Spleen (tissue), 11 donors: Measurements from ENCODE around the gene RIPK3. TPM values are rescaled to one million over a fixed set of nuclear protein-coding genes. Genes with fewer than 3 reads are reported as not detected.

Experiments used
- DNase-seq: peaks from one replicate; pipeline ENCODE4 v3.0.0-alpha.2; 2020
- H3K27ac ChIP-seq, 8 donors: fragments of 200-600 bp; sonication (generic) in 7 of 8; 1 replicate in 4 of 8; 2 replicates in 4 of 8; pipeline versions ENCODE4 v1.5.0 to v1.8.0; 2016 to 2021; ENCODE audit warnings: inconsistent platforms in 4 of 8, mild to moderate bottlenecking in 4 of 8, moderate library complexity in 1 of 8
- H3K27me3 ChIP-seq, 7 donors: fragments of 200-600 bp; sonication (generic) in 6 of 7; replicated peaks in 1 of 7; 1 replicate in 4 of 7; 2 replicates in 3 of 7; pipeline versions ENCODE4 v1.5.0 to v1.8.0; 2016 to 2021; ENCODE audit warnings: inconsistent platforms in 3 of 7, mild to moderate bottlenecking in 1 of 7
- H3K36me3 ChIP-seq, 6 donors: fragments of 200-600 bp; sonication (generic) in 5 of 6; 1 replicate in 4 of 6; 2 replicates in 2 of 6; pipeline versions ENCODE4 v1.5.0 to v1.8.0; 2016 to 2021; ENCODE audit warnings: inconsistent platforms in 2 of 6
- H3K4me1 ChIP-seq, 6 donors: fragments of 200-600 bp; sonication (generic) in 5 of 6; 1 replicate in 3 of 6; 2 replicates in 3 of 6; pipeline versions ENCODE4 v1.5.0 to v1.8.0; 2016 to 2021; ENCODE audit warnings: inconsistent platforms in 3 of 6
- H3K4me3 ChIP-seq, 8 donors: fragments of 200-600 bp; sonication (generic) in 7 of 8; 1 replicate in 4 of 8; 2 replicates in 4 of 8; pipeline versions ENCODE4 v1.5.0 to v1.8.0; 2016 to 2021; ENCODE audit warnings: inconsistent platforms in 4 of 8, mild to moderate bottlenecking in 4 of 8, moderate library complexity in 2 of 8
- H3K9me3 ChIP-seq, 8 donors: fragments of 200-600 bp; sonication (generic) in 7 of 8; 1 replicate in 4 of 8; 2 replicates in 4 of 8; pipeline versions ENCODE4 v1.5.0 to v1.8.0; 2016 to 2021; ENCODE audit warnings: inconsistent platforms in 4 of 8
- POLR2A ChIP-seq, 3 donors: fragments of 450-650 bp; IDR thresholded peaks; one replicate each; pipeline ENCODE4 v1.5.1; 2017; ENCODE audit warnings: antibody characterized with exemption in 3 of 3, mild to moderate bottlenecking in 1 of 3
- POLR2AphosphoS5 ChIP-seq, 3 donors: sonication (generic); formaldehyde crosslinking; IDR thresholded peaks; one replicate each; pipeline ENCODE4 v1.5.1; 2017; ENCODE audit warnings: antibody characterized with exemption in 3 of 3
- WGBS, 5 donors: extraction: QIAGEN DNeasy Blood & Tissue Kit in 3 of 5; methylation state at CpG; one replicate each; pipeline versions ENCODE4 v1.1.5 to v1.1.7; 2013 to 2018; 5-methylcytosine and 5-hydroxymethylcytosine counted together
- intact Hi-C: fragments of 100-400 bp; cut with DNase I; formaldehyde crosslinking; loops from one replicate; pipeline ENCODE4 v1.15.0; 2023; ENCODE audit warnings: low total_unique reads
- polyA plus RNA-seq, 3 donors: library from polyadenylated mRNA; stranded (reverse); fragments of 200-250 nt; gene quantifications; one replicate each; pipeline ENCODE4 v1.2.1, GENCODE V29; 2013
- total RNA-seq, 7 donors: library from RNA; depleted of rRNA in 3 of 7; stranded (reverse); fragments of >200 nt in 3 of 7; fragmentation: NEBNext Ultra II Directional in 4 of 7; extraction: Animal tissue kit (Norgen Biotek cat#: 25700) in 4 of 7; gene quantifications; one replicate each; pipeline versions ENCODE4 v1.1.0 to v1.2.1, GENCODE V29; 2016 to 2021
- TF ChIP-seq, protein P1 (sequence below), 11 experiments: fragments of 200-600 bp in 7 of 11; fragments of 450-650 bp in 4 of 11; sonication (generic) in 4 of 11; IDR thresholded peaks in 8 of 11; conservative IDR thresholded peaks in 3 of 11; 1 replicate in 7 of 11; 2 replicates in 4 of 11; pipeline versions ENCODE4 v1.4.0 to v1.8.0; 2016 to 2021; ENCODE audit warnings: antibody characterized with exemption in 11 of 11, inconsistent platforms in 4 of 11, mild to moderate bottlenecking in 1 of 11
- donor health status: healthy with polysubstance abuse.
- donor health status: DM: no; HTN: no; CAD: no; lungs with moderate emphysema.
- donor health status: DM: no; HTN: no; CAD: no.
- donor health status: Bipolar disorder and iron deficiency.
- donor health status: healthy.
- donor health status: DM: no; HTN: no; CAD: no.
- donor health status: DM: yes; HTN: yes; CAD: no.

Gene RIPK3
- total and polyA plus RNA-seq, 10 donors: 14.0 to 42.4 (median 28.4) TPM

DNA sequence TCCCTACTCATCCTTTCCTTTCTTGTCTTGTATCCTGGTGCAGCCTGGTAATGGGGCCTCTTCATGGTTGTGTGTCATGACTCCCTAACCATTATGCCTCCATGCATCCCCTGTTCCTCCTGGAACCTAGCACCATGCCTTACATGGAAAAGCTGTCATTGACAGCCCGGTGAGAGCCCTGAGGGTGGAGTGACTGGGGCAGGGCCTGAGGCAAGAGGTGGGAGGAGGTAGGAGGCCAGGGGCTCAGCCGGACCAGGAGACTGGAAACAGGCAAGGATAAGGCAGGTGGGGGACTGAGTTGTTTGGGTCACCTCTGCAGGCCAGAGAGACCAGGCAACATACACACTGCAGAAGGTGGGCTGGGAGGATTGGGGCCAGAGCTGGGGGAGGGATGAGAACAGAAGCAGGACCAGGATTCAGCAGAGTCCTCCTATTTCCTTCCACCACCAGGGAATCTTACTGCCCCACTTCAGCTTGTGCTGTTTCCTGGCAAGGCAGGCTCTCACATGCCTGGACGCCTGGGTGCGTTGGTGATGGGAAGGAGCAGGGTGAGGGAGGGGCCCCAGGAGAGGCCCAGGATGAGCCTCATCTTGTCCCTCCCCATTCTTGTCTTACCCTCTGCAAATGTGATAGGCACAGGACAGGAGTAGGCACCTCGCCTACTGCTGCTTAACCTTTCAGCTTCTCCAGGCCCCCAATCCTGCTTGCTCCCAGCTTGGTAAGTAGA, 30.1 kb downstream of the RIPK3 start, which contains the start of gene LTB4R2:
LTB4R2 (plus strand) TSS at position 603 of the 727 bp plus-strand sequence. CDS start 525 bp downstream, outside the sequence.
- Histone ChIP-seq H3K36me3 (peaks cover 4 to 51% (median 33%) of the 10 kb centered on the region in 6 donors), H3K27me3 (no peaks in the 10 kb centered on the region), H3K4me1 (peaks cover 49 to 100% (median 86%) of the 10 kb centered on the region in 6 donors), H3K4me3 (peak within 1 kb of the TSS; percentile 64 to 88 (median 76)), H3K27ac (peak within 1 kb of the TSS; percentile 91 to 98 (median 96)), H3K9me3 (no peaks in the 10 kb centered on the region)
- no peak for DNase-seq
- TF ChIP-seq POLR2AphosphoS5 (IDR thresholded peaks at IDR 0.05) (no peak), POLR2A (IDR thresholded peaks at IDR 0.05) (no peak)
- TF ChIP-seq, protein P1, sequence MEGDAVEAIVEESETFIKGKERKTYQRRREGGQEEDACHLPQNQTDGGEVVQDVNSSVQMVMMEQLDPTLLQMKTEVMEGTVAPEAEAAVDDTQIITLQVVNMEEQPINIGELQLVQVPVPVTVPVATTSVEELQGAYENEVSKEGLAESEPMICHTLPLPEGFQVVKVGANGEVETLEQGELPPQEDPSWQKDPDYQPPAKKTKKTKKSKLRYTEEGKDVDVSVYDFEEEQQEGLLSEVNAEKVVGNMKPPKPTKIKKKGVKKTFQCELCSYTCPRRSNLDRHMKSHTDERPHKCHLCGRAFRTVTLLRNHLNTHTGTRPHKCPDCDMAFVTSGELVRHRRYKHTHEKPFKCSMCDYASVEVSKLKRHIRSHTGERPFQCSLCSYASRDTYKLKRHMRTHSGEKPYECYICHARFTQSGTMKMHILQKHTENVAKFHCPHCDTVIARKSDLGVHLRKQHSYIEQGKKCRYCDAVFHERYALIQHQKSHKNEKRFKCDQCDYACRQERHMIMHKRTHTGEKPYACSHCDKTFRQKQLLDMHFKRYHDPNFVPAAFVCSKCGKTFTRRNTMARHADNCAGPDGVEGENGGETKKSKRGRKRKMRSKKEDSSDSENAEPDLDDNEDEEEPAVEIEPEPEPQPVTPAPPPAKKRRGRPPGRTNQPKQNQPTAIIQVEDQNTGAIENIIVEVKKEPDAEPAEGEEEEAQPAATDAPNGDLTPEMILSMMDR (IDR thresholded peaks at IDR 0.05 in 8 of 11, conservative IDR thresholded peaks at IDR 0.05 in 3 of 11): no peak
- intact Hi-C loops: no loop called here
- 47 to 82% (median 53%) methylated on average over 5 of the region's 5 CpGs for WGBS, 5 donors

DNA sequence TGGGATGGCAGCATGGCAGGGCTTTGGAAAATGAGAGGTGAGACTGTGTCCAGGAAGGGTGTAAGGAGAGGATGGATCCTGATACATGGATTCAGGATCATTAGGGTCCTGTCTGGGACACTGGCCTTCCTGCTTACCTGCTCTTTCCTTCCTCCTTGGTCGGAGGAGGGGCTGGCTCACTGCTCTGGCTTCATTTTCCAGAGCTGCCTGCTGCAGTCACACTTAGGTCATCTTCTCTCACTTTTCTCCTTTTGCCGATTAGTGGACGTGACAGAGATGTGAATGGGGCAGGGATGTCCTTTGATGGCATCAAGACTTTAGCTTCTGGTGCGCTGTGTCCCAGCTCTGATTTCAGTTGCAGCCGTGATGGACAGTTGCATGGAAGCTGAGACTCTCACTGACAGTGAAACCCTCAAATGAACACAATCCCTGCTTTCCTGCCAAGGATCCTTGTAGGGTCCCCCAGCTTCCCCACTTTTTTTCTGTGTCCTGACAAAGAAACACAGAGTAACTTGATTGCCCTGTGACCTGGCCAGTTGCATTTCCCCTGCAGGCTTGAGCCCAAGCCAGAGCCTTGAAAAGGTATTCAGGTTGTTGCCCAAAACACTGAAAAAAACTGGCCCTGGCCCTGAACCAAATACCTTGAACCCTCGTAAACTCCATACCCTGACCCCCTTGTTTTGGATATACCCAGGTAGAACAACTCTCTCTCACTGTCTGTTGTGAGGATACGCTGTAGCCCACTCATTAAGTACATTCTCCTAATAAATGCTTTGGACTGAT, 31.3 kb downstream of the RIPK3 start:
- TF ChIP-seq POLR2AphosphoS5 (IDR thresholded peaks at IDR 0.05): no peak
- TF ChIP-seq POLR2A (IDR thresholded peaks at IDR 0.05): no peak
- TF ChIP-seq, protein P1 (IDR thresholded peaks at IDR 0.05 in 8 of 11, conservative IDR thresholded peaks at IDR 0.05 in 3 of 11): peak in 6 of 11 experiments; percentile 6 to 63 (median 44)
- DNase-seq: no peak
- H3K36me3 ChIP-seq: peaks cover 4 to 63% (median 44%) of the 10 kb centered on the region in 6 donors
- peak overlapping the region in 7 of 8 donors; percentile 9 to 98 (median 97) for H3K27ac ChIP-seq
- H3K27me3 ChIP-seq: no peaks in the 10 kb centered on the region
- peaks cover 38 to 97% (median 80%) of the 10 kb centered on the region in 6 donors for H3K4me1 ChIP-seq
- no peaks in the 10 kb centered on the region for H3K9me3 ChIP-seq
- H3K4me3 ChIP-seq: peak overlapping the region in 3 of 8 donors; percentile 73 to 87 (median 79)
- 73 to 83% (median 78%) methylated on average over 7 of the region's 7 CpGs for WGBS, 5 donors
- intact Hi-C loops: no loop called here

DNA sequence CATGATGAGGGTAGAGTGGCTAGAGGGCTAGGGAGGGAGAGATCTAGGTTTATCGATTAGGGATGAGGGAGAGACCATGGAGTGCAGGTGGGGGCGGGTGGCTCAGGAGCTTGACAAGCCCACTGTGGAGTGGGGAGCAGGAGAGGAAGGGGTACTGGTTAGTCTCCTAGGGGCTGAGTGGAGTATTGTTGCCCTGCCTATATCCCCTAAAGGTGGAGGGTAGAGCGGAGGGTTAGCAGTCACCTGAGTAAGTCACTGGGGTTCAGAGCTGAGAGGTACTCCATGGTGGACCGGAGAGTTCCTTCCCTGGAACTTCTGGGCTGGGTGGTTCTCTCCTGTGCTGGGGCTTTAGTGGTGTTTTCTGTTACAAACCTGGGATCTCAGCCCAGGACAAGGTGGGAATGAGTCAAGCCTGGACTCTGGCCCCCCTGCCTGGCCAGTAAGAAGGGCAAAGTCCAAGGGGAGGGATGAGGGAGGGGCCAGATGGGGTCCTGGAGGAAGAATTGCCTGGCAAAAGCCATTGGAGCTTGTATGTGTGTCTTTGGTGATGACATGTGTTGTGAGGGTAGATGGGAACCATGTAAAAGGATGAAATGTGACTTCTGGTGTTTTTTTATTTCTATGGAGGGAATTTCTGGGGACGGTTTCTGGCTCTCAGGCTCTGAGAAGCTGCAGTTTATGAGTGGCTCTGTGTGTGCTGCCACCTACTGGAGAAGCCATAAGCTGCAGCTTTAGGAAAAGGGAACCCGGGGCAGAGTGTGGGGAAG, 32.0 kb downstream of the RIPK3 start, which contains the start of gene CIDEB:
CIDEB (minus strand) TSS at position 403 of the 767 bp plus-strand sequence; CDS start at position 284, 119 bp downstream.
- DNase-seq: peak; percentile 86
- H3K4me1 ChIP-seq: peaks cover 31 to 94% (median 72%) of the 10 kb centered on the region in 6 donors
- H3K27me3 ChIP-seq: no peaks in the 10 kb centered on the region
- H3K9me3 ChIP-seq: no peaks in the 10 kb centered on the region
- peak within 1 kb of the TSS in 3 of 8 donors; percentile 73 to 87 (median 79) for H3K4me3 ChIP-seq
- intact Hi-C loops: no loop called here
- 59 to 64% (median 63%) methylated on average over 6 of the region's 6 CpGs for WGBS, 5 donors
- peak within 1 kb of the TSS in 7 of 8 donors; percentile 9 to 98 (median 97) for H3K27ac ChIP-seq
- peak in 1 of 3 donors; percentile 58 for TF ChIP-seq POLR2AphosphoS5 (IDR thresholded peaks at IDR 0.05)
- TF ChIP-seq, protein P1 (IDR thresholded peaks at IDR 0.05 in 8 of 11, conservative IDR thresholded peaks at IDR 0.05 in 3 of 11): peak; percentile 79 to 97 (median 94)
- TF ChIP-seq POLR2A (IDR thresholded peaks at IDR 0.05): no peak
- peaks cover 4 to 70% (median 52%) of the 10 kb centered on the region in 6 donors for H3K36me3 ChIP-seq
